Germinal center (tissue), 1 donor: Measurements from ENCODE around the gene DDRGK1.

Experiments used
- DNase-seq: peaks from one replicate; pipeline ENCODE4 v3.0.0; 2012; ENCODE audit warnings: mixed read lengths, low spot score

Gene DDRGK1

DNA sequence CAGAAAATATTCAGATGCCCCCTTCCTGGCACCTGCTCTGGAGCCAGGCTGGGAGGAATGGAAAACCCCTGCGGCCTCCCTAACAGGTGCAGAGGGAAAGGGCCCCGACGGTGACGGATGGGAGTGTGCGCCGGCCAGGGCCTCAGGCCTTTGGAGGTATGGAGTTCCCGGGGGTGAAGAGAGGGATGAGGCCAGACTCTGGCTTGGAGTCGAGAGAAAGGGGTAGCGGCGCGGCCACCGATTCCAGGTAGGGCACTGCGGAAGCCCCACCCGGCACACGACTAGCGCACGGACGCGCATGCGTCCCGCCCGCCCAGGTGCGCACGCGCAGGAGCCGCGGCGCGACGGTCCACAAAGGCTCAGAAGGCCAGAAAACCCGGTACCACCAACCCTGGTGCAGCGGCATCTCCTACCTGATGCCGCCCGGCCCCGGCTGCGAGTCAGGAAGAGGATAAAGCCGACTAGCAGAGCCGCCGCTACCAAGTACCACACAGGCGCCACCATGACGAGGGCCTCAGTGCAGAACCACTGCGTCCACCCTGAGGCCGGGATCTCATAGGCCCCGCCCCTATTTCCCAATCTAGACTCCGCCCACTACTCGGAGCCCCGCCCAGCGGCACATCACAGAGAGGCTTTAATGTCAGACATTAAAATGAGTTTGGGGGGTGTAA lies at the start of gene DDRGK1:
Gene DDRGK1, minus strand, starts transcription at position 559 of the 671 bp plus-strand sequence. Its CDS starts 55 bp downstream, at position 504.
- peak; percentile 94 for DNase-seq

DNA sequence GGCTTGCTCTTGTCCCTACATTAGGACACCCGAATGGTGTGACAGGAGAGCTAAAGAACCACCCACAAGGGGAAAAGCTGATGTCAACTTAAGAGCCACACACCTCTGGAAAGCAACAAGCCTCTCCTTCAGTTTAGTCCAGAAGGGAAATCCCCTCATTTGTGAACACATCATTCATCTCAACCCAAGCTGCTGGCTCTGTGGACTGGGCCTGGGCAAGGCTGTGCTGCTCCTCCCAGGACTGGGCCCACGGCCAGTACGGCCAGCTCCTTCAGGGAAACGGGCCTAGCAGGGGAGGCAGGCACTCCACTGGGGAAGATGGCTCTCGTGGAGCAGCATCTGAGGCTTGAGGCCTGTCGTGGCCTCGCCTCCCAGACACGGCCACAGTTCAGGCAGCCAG lies 47.3 kb upstream of the DDRGK1 start:
- DNase-seq = no peak

DNA sequence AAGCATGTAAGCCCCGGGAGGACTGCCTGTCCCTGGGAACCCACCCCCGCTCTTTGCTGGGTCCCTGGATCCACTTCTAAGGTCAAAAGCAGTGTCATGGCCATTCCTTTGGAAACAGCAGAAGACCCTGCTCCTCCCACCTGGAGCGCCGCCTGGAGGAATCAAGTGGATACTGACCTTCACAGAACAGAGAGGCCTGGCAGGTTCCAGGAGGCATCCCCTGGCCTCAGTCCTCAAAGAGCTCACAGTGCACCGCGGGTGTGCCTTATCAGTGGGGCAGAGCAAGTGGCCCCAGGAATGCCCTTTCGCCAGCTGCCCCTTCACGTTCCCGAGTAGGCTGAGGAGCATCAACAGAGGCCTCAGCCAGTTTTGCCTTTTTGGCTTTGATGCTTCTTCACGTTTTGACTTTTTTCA lies 45.6 kb upstream of the DDRGK1 start:
- DNase-seq = no peak

DNA sequence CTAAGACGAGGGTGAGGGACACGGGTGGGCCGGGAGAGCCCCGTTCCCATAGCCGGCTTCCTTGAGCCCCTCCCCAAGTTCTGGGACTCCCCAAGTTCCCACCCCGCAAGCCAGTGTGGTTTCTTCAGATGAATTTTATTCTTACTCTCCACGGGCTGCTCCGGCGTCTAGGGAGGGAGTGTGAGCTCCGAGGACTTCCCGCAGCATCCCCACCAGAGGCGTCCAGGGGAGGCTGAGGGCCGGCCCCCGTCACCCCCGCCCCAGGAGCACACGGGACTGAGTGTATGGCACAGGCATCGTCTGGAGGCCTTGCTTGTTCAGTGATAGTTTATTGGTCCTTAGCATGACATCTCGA lies 44.5 kb upstream of the DDRGK1 start:
- DNase-seq = no peak

DNA sequence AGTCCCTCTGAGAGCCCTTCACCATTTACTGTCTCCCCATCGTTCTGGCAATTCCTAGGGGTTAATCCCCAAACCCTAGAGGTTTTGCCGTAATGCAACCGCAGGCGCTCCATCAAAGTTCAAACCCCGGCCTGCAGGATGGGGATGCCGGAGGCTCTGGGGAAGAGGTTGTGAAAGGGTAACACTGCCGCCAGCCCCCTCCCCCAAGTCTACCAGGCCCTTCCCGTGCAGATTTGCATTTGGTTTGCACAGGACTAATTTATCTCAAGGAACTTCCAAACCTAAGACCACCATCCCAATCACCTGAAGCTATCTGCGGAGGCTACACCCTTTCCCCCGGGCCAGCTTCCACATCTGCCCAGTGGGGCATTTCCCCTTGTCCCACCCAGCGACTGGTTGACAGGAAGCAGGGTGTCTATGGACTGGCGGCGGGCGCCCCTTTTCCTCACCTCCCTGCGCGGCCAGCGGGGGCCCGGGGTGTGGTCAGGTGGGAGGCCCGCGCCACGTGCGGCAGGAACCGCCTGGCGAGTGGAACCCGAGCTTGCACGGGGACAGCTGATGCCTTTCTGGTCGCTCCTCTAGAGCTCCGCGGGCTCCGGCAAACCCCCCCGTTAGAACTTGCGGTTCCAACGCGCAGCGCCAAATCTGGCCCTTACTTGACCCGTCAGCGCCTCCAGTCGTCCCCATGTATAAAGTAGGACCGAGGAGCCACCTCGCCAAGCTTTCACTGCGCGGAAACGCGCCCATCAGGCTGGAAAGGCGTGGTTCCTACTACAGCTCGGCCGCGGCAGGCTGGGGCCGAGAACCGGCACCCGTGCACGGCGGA lies 43.9 kb upstream of the DDRGK1 start:
- DNase-seq = peak; percentile 23

DNA sequence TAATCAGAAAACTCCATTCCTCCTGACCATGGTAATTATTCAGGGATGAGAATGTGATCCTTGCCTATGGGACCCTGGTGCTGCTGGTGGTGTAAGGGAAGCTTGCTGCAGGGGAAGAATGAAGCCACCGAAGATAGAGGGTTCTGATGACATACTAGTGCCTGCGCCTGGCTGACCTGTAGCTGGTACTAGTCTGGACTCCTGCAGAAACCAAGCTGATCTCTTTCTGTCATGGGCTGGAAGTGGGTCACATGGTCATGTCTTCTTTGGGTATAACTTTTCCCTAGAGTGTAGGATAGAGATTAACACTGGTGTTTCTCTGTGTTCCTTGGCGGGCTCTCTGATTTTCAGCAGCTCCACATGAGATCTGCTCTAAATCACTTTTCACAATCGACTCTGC lies 43.2 kb upstream of the DDRGK1 start:
- DNase-seq = no peak

DNA sequence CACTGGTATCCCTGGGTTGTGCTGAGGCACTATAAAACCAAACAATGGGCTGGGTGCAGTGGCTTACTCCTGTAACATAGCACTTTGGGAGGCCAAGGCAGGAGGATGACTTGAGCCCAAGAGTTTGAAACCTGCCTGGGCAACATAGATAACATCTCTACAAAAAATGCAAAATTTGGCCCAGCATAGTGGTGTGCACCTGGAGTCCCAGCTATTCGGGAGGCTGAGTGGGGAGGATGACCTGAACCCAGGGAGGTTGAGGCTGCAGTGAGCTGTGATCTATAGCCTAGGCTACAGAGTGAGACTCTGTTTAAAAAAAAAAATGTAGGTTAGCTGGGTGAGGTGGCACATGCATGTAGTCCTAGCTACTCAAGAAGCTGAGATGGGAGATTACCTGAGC lies 42.2 kb upstream of the DDRGK1 start:
- DNase-seq = no peak

DNA sequence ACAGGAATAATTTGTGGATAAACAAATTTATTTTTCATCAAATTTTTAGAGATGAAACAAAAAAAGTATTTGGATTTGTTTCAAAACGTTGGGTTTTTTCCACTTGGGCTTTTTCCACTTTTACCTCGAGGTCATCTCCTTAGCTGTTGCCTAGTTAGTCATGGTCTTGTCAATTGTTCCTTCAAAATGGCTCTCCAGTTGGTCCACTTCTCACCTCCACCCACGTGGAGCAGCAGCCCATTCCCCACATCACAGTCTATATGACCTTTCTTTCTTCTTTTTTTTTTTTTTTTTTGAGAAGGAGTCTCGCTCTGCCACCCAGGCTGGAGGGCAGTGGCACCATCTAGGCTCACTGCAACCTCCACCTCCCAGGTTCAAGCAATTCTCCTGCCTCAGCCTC lies 41.2 kb upstream of the DDRGK1 start:
- no peak for DNase-seq

DNA sequence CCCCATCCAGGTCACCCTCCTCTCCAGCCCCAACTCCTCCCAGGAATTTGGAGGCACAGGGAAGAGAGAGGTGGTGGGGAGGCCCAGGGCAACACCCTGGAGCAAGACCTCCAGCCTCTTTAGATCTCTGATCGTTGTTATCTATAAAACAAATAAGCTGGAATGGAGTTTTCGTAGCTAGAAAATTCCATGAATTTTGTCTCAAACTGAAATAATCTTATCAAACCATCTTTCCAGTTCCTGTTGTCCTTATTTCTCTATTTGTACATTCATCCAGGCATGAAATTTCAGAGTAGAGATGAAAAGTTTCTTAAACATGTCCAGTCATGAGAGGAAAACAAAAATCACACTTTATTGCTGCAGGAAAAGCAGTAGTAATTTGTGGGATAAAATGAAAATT lies 40.7 kb upstream of the DDRGK1 start:
- no peak for DNase-seq

DNA sequence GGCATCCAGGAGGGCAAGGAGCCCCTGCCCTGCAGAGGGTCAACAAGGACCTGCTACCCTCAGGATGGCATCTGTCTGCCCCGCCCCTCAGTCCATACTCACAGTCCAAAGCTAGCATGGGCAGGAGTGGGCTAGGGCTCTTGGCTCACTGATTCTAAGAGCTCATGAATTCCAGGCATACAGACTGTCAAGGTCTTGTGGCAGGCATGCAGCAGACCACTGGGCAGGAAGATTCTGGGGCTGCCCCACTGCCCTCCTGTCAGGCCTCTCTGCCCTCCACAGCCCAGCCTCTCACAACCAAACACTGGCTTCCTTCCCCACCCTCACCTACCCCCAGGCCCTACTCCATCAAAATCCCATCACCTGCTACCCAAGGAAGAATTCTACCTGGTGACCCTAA lies 40.1 kb upstream of the DDRGK1 start:
- no peak for DNase-seq

DNA sequence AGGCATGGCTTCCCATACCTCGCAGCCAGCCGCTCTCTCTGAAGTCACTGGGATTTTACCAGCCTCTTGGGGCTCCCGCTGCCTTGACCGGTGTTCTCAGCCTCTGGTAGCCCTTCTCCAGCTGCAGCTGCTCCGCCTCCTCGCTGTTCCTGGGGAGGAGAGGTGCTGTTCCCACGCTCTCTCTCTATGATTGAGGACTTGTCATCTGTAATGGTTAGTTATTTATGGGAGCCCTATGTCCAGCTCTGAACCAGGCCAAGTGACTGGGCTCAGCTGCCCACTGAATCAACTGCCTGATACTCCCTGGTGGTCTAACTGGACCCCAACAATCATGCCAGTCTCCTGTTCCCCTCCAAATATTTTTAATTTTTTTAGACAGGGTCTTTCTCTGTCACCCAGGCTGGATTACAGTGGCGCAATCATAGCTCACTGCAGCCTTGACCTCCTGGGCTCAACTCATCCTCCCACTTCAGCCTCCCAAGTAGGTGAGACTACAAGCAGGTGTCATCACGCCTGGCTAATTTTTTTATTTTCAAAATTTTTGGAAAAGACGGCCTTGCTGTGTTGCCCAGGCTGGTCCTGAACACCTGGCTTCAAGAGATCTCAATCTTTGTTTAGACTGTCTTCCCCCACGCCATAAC lies 39.4 kb upstream of the DDRGK1 start:
- DNase-seq = no peak

DNA sequence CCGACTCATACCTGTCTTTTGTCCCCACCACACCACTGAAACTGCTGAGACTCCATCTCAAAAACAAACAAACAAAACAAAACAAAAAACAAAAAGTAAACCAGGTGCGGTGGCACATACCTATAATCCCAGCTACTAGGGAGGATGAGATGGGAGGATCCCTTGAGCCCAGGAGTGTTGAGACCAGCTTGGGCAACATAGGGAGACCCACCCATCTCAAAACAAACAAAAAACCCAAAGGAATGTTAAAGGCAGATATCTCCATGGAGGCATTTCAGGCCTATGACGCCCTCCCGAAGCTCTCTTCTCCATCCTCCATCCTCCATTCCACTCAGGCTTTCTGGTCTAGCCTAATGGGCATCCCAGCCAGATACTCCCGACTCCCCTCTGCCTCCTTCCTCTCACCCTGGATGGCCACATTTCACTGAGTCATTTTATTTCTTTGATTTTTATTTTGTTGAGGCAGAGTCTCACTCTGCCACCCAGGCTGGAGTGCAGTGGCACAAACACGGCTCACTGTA lies 37.8 kb upstream of the DDRGK1 start:
- DNase-seq = no peak

DNA sequence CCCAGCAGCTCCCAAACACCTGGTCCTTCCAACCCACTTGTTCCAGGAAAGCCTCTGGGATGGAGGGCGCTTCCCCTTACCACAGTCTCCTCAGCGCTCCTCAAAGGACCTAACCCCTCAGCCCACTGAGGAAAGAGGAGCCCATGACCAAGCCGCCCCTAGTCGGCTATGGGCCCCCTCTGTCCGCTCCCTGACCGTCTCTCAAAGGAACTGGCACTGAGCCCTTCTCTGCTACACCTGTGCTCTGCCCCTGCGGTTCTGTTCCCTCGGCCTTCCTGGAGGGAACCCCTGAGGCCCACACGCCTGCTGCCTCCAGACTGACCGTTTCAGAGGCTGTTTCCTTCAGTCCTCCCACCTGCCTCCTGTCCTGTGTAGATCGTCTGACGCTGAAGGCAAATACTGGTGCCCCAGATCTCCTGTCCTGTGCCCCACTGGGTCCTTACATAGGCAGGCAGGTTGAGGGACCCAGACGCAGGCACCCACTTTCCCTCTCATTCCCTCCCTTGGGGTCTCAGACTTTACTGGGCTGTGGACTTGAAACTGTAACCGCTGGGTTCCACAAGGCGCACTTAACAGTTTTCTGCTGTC lies 36.4 kb upstream of the DDRGK1 start:
- DNase-seq = no peak

DNA sequence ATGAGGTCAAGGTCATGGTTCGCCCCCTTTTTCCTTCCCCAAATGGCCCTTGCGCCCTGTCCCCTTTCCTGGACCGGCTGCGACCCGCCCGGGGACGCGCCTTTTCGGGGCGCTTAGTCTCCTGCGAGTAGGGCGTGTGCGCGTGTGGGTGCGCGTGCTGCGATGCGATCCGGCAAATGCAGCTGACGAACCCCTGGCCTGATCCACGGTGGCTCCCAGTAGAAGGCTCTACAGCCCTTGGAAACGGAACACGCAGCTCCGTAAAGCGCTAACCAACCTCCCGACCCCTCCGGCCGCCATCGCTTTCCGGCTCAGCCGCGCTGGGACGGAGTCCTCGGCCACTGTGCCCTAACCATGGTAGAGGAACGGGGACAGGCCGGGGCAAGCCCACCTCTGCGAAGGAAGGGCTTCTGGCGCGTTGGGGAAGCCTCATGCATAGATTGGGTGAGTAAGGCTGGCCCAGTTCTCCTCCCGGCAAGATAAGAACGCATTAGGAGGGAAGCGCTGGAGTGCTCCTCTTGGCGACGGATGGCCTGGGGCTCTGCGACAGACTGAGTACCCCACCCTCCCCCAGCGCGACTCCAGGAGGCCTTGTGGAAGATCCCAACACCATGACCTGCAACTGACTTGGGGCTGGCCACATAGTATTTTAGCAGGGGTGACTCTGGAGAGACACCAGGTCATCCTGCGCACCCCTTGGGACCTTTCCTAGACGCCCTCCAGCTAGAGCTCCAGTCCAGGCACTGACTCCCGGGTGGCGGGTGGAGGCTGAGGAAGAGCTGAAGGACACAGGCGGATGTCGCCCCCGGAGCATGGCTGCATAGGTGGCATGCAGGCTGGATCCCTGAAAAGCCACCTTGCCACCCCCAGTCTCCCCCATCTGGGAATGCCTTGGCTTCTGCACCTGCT lies 35.6 kb upstream of the DDRGK1 start:
- no peak for DNase-seq

DNA sequence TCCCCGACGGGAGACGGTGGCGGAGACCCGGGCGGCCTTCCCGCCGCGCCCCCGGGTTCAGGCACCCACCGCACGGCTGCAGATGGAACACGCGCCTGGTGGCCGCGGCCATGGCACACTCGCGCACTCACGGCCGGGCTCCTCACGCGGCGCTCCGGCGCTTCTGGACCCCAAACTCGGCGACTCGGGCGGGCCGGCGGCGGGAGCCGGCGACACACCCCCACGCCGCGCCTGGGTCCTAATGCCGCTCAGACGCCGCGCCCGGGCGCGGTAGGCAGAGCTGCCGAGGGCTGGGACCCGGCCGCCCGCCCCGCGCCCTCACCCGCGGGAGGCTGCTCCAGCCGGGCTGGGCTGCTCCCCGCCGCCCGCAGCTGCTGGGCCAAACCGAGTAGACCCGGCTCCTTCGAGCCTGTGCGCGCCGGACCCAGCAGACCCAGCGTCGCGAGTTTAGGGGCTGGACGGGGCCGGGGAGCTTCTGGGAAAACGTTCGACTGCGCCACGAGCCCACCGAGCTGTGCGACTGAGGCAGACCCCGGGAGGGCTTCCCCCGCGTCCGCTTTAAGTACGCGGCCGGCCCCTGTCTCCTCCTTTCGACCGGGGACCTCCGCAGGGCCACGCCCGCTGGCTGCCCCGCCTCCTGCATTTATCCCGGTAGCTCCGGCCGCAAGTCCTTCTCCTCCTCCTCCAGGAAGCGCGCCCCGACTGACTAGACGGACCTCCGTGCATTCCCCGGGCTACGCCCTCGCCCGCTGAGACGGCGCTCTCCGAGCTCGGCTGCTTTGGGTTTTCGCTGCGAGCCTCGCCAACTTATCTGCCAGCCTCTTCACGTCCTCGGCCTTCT lies 34.8 kb upstream of the DDRGK1 start, which contains the start of gene SLC4A11:
Gene SLC4A11, minus strand, starts transcription at position 165 of the 841 bp plus-strand sequence. Its CDS starts 53 bp downstream, at position 112.
- peak; percentile 58 for DNase-seq

DNA sequence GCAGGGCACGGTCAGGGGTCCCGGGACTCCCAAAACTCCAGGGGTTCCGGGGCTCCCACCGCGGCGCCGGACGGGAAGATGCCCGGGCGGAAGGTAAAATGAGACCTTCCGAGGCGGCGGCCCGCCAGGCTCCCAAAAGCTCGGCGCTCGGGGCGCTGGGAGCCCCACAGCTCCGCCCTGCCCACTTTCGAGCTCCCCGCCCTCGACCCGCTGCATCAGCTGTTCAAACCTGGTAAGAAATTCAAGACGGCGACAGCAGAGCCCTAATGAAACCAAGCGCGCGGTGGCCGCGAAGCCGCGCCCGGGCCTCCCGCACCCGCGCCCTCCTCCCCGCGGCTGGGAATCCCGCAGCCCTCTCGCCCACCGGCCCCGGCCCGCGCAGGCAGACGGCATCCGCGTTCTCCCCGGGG lies 34.1 kb upstream of the DDRGK1 start:
- DNase-seq = peak; percentile 63

DNA sequence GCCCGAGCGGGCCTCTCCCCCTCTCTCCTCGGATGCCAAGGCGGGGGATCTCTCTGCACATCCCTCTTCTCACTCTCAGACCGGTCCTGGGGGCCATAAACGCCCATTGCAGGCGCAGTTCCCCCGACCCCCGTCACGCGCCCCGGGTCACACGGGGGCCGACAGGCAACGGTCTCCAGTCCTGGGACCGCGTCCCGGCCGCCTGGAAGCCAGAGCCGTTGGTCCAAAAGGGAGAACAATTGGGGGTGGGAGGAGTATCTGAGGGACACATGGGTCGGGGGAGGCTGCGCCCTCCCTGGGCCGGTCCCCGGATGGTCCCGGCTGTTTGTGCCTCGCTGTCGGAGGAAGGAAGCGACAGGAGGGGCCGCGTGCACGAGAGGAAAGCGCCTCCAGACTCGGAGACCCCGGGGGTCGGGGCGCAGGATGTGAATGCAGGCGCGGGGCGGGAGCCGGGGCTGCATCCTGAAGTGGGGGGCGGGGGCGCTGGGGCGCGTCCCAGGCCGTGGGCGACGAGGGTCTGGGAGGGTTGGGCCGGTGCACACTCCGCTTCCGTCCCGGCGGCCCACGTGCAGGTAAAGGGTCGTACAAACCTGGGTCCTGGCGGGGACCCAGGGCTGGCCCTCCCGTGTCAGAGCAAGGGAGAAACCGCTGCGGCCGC lies 33.6 kb upstream of the DDRGK1 start:
- DNase-seq = no peak

DNA sequence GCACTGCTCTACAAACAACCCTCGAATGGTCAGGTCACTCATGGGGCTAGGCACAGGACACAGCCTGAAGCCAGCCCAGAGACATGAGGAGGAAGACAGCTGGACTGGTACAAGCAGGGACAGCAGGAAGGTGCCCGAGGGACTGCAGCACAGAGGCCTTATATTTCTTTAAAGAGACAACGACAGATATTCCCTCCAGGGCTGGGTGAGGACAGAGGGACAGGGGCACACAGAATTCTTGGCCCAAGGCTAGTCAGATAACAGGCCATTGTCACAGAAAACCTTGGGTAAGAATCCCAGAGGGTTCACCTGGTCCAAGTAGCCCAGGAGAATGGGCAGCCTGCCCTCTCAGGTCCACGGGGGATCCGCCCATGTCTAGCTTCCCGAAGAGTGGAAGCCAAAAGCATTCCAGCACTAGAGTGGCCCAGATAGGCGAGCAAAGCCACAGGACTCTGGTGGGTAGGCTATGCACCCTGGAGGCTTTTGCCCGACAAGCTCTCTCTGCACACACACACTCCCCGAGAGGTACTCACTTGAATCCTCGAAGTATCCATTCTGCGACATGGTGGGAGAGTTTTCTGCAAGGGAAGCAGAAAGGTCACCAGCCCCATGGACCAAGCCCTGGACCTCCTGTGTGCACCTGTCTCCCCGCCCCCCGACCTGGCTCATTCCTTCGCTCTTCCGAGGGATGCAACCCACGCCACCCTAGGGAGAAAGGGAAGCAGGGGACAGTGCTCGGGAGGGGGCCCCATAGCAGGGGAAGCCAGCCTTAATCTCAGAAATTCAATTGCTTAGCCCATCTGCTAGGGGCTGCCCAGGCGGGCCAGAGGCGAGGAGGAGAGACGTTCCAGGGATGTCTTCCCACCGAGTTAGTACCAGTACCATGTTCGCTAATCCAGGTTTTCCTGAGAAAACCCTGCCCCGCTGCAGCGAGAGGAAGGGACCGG lies 32.8 kb upstream of the DDRGK1 start:
- no peak for DNase-seq
